HG02973 (cell line): Measurements from ENCODE around the gene RPL10.
"Not testable (repeated sequence)": the region's sequence is repeated elsewhere in the genome, so short reads cannot be mapped to it uniquely, and the experiment has no call there.

Source experiments
- ATAC-seq: cut with Tn5 transposase; IDR thresholded peaks from one replicate; pipeline ENCODE4 v1.9.1; 2021; ENCODE audit warnings: moderate library complexity; ENCODE audit not compliant: unreplicated experiment

The RPL10 gene

GRCh38 chrX:154399527-154400368 lies 1.6 kb downstream of the RPL10 start:
- ATAC-seq, result no peak

GRCh38 chrX:154400369-154400817 lies 2.2 kb downstream of the RPL10 start:
- not testable (repeated sequence) for ATAC-seq

- ATAC-seq, result no peak
These were observed 3.0 kb downstream of the RPL10 start for GRCh38 chrX:154401045-154401799.

GRCh38 chrX:154401918-154402621 lies 3.9 kb downstream of the RPL10 start:
- no peak for ATAC-seq

GRCh38 chrX:154402622-154403127 lies 4.5 kb downstream of the RPL10 start:
- ATAC-seq, result no peak

GRCh38 chrX:154403192-154403591 lies 5.0 kb downstream of the RPL10 start:
- no peak for ATAC-seq

- ATAC-seq, result no peak
These were observed 5.7 kb downstream of the RPL10 start for GRCh38 chrX:154403858-154404257.

- ATAC-seq, result no peak
These were observed 6.5 kb downstream of the RPL10 start for GRCh38 chrX:154404625-154405192.

- no peak for ATAC-seq
These were observed 10.6 kb downstream of the RPL10 start for GRCh38 chrX:154408659-154409221.

GRCh38 chrX:154409222-154409871 lies 11.2 kb downstream of the RPL10 start, which contains the start of gene DNASE1L1:
Gene DNASE1L1 (minus strand): TSS chrX:154409254. CDS start chrX:154405568, 3,686 bp downstream.
- no peak for ATAC-seq

- no peak for ATAC-seq
These were observed 13.8 kb downstream of the RPL10 start for GRCh38 chrX:154411981-154412340.

- no peak for ATAC-seq
These were observed 14.3 kb downstream of the RPL10 start for GRCh38 chrX:154412468-154412867.

GRCh38 chrX:154413142-154413541 lies 15.0 kb downstream of the RPL10 start:
- ATAC-seq, result no peak

GRCh38 chrX:154417157-154417556 lies 19.0 kb downstream of the RPL10 start:
- no peak for ATAC-seq

GRCh38 chrX:154419189-154419588 lies 21.0 kb downstream of the RPL10 start:
- no peak for ATAC-seq

GRCh38 chrX:154419688-154420401 lies 21.7 kb downstream of the RPL10 start:
- no peak for ATAC-seq

- no peak for ATAC-seq
These were observed 22.2 kb downstream of the RPL10 start for GRCh38 chrX:154420402-154420756.

GRCh38 chrX:154426916-154427770 lies 29.0 kb downstream of the RPL10 start:
- no peak for ATAC-seq
